SU-DHL-6 (cell line): ENCODE measurements around the gene RPS27.

Experiments used
- CTCF ChIP-seq: fragments of 200-600 bp; sonication (generic); IDR thresholded peaks from one replicate; pipeline ENCODE4 v1.5.1; 2017; ENCODE audit warnings: antibody characterized with exemption, mild to moderate bottlenecking, low read length, moderate library complexity; ENCODE audit not compliant: insufficient read depth, poor library complexity, severe bottlenecking
- EZH2phosphoT487 ChIP-seq: fragments of 200-600 bp; sonication (generic), shearing (Covaris generic); conservative IDR thresholded peaks from 2 replicates; pipeline ENCODE4 v1.6.1; 2018; ENCODE audit warnings: mild to moderate bottlenecking, antibody characterized with exemption, low read length, moderate library complexity, mixed read lengths

- TF ChIP-seq CTCF (no peak), EZH2phosphoT487 (no peak)
Observed at GRCh38 chr1:153977250-153978240, 13.0 kb upstream of the RPS27 start, which contains the start of gene JTB.
